Urinary bladder (tissue), 4 donors: ENCODE results near the gene ZNF792. TPM values are rescaled to one million over a fixed set of nuclear protein-coding genes. Genes with fewer than 3 reads are reported as not detected.
A peak's percentile ranks its signal among the peaks of the same experiment; 100 is the strongest.
"Not testable (repeated sequence)": the region's sequence is repeated elsewhere in the genome, so short reads cannot be mapped to it uniquely, and the experiment has no call there.

Experiments
- DNase-seq: peaks from one replicate; pipeline ENCODE4 v3.0.0-alpha.2; 2015; ENCODE audit errors: extremely low spot score
- H3K27ac ChIP-seq: one replicate; pipeline ENCODE4 v1.5.1; 2013; ENCODE audit warnings: low read depth, mild to moderate bottlenecking, moderate library complexity
- H3K36me3 ChIP-seq: one replicate; pipeline ENCODE4 v1.6.1; 2013; ENCODE audit warnings: mild to moderate bottlenecking, moderate library complexity; ENCODE audit not compliant: insufficient read depth
- H3K4me1 ChIP-seq: one replicate; pipeline ENCODE4 v1.6.1; 2013; ENCODE audit warnings: mild to moderate bottlenecking, moderate library complexity; ENCODE audit not compliant: insufficient read depth
- H3K4me3 ChIP-seq: one replicate; pipeline ENCODE4 v1.5.1; 2013; ENCODE audit warnings: low read depth, low read length
- WGBS: extraction: QIAGEN DNeasy Blood & Tissue Kit; methylation state at CpG from one replicate; pipeline ENCODE4 v1.1.7; 2013; 5-methylcytosine and 5-hydroxymethylcytosine counted together
- polyA plus RNA-seq: library from polyadenylated mRNA; stranded (reverse); fragments of 200-250 nt; gene quantifications from one replicate; pipeline ENCODE4 v1.2.3, GENCODE V29; 2013
- total RNA-seq: library from RNA; depleted of rRNA; stranded (reverse); fragments of >200 nt; gene quantifications from one replicate; pipeline ENCODE4 v1.2.3, GENCODE V29; 2014
- donor health status: healthy with polysubstance abuse.
- donor health status: healthy.

The ZNF792 gene
- total and polyA plus RNA-seq, 2 donors, result 3.9 to 12.5 TPM

GRCh38 chr19:35004517-35005255 lies 40.7 kb upstream of the ZNF792 start:
- 90% methylated on average over 18 of the region's 18 CpGs for WGBS
- no peaks in the 10 kb centered on the region for H3K36me3 ChIP-seq
- no peak for DNase-seq
- H3K4me3 ChIP-seq, result no peak overlapping the region
- peaks cover 2% of the 10 kb centered on the region for H3K4me1 ChIP-seq
- no peak overlapping the region for H3K27ac ChIP-seq

- 89% methylated on average over 11 of the region's 11 CpGs for WGBS
- peaks cover 2% of the 10 kb centered on the region for H3K4me1 ChIP-seq
- no peaks in the 10 kb centered on the region for H3K36me3 ChIP-seq
- no peak overlapping the region for H3K4me3 ChIP-seq
- DNase-seq, result no peak
- no peak overlapping the region for H3K27ac ChIP-seq
Measured at GRCh38 chr19:35002037-35002535, 38.1 kb upstream of the ZNF792 start.

- 2% methylated on average over 46 of the region's 46 CpGs for WGBS
- H3K4me3 ChIP-seq, result peak overlapping the region; percentile 98
- peak overlapping the region; percentile 98 for H3K27ac ChIP-seq
- DNase-seq, result no peak
- H3K36me3 ChIP-seq, result no peaks in the 10 kb centered on the region
- H3K4me1 ChIP-seq, result peaks cover 2% of the 10 kb centered on the region
Measured at GRCh38 chr19:35000647-35001501, 36.8 kb upstream of the ZNF792 start.

GRCh38 chr19:35000338-35000646 lies 36.3 kb upstream of the ZNF792 start:
- H3K36me3 ChIP-seq, result no peaks in the 10 kb centered on the region
- under 1% methylated on average over 37 of the region's 37 CpGs for WGBS
- no peak for DNase-seq
- H3K4me1 ChIP-seq, result peaks cover under 1% of the 10 kb centered on the region
- peak overlapping the region; percentile 98 for H3K4me3 ChIP-seq
- H3K27ac ChIP-seq, result peak overlapping the region; percentile 98

- H3K36me3 ChIP-seq, result no peaks in the 10 kb centered on the region
- peak within 1 kb of the TSS; percentile 98 for H3K4me3 ChIP-seq
- peak; percentile 76 for DNase-seq
- H3K4me1 ChIP-seq, result no peaks in the 10 kb centered on the region
- peak within 1 kb of the TSS; percentile 98 for H3K27ac ChIP-seq
- 2% methylated on average over 39 of the region's 45 CpGs for WGBS
Measured at GRCh38 chr19:34999498-35000337, 35.7 kb upstream of the ZNF792 start, which contains the start of gene GRAMD1A. TSS of gene GRAMD1A (plus strand) at chr19:35000323. CDS start at chr19:35000479, 156 bp downstream.

GRCh38 chr19:34998777-34999497 lies 34.9 kb upstream of the ZNF792 start:
- 43% methylated on average over 13 of the region's 13 CpGs for WGBS
- H3K27ac ChIP-seq, result peak overlapping the region; percentile 98
- H3K36me3 ChIP-seq, result no peaks in the 10 kb centered on the region
- peak overlapping the region; percentile 98 for H3K4me3 ChIP-seq
- no peak for DNase-seq
- H3K4me1 ChIP-seq, result no peaks in the 10 kb centered on the region

- 95% methylated on average over 7 of the region's 7 CpGs for WGBS
Measured at GRCh38 chr19:34998224-34998623, 34.2 kb upstream of the ZNF792 start.

GRCh38 chr19:34997071-34997617 lies 33.1 kb upstream of the ZNF792 start:
- H3K4me3 ChIP-seq, result no peak overlapping the region
- H3K27ac ChIP-seq, result no peak overlapping the region
- WGBS, result 60% methylated on average over 8 of the region's 8 CpGs
- H3K36me3 ChIP-seq, result no peaks in the 10 kb centered on the region
- H3K4me1 ChIP-seq, result no peaks in the 10 kb centered on the region
- no peak for DNase-seq

More at GRCh38 chr19:34998224-34998623, 34.2 kb upstream of the ZNF792 start:
- DNase-seq, H3K36me3 ChIP-seq, H3K4me1 ChIP-seq, H3K27ac ChIP-seq, H3K4me3 ChIP-seq: not testable (repeated sequence)

- H3K27ac ChIP-seq, result no peak overlapping the region
Measured at GRCh38 chr19:34995551-34995950, 31.5 kb upstream of the ZNF792 start.

GRCh38 chr19:34994643-34995541 lies 30.9 kb upstream of the ZNF792 start:
- no peak for DNase-seq
- no peak overlapping the region for H3K4me3 ChIP-seq
- H3K27ac ChIP-seq, result peak overlapping the region; percentile 12
- 77% methylated on average over 17 of the region's 17 CpGs for WGBS
- no peaks in the 10 kb centered on the region for H3K4me1 ChIP-seq
- no peaks in the 10 kb centered on the region for H3K36me3 ChIP-seq

More at GRCh38 chr19:34995551-34995950, 31.5 kb upstream of the ZNF792 start:
- H3K4me3 ChIP-seq, result no peak overlapping the region
- WGBS, result 92% methylated on average over 8 of the region's 8 CpGs
- no peak for DNase-seq
- no peaks in the 10 kb centered on the region for H3K36me3 ChIP-seq
- H3K4me1 ChIP-seq, result no peaks in the 10 kb centered on the region

GRCh38 chr19:34994286-34994642 lies 30.2 kb upstream of the ZNF792 start:
- Histone ChIP-seq H3K4me3 (no peak overlapping the region), H3K36me3 (no peaks in the 10 kb centered on the region), H3K27ac (no peak overlapping the region), H3K4me1 (no peaks in the 10 kb centered on the region)
- no peak for DNase-seq
- 80% methylated on average over 9 of the region's 9 CpGs for WGBS

- DNase-seq, H3K27ac ChIP-seq, H3K4me1 ChIP-seq, H3K4me3 ChIP-seq, H3K36me3 ChIP-seq: not testable (repeated sequence)
- 92% methylated on average over 7 of the region's 7 CpGs for WGBS
Measured at GRCh38 chr19:34992582-34992981, 28.6 kb upstream of the ZNF792 start.
